Pulmonary artery endothelial cell (primary cell): ENCODE measurements around the gene PHYHIPL. TPM values are rescaled to one million over a fixed set of nuclear protein-coding genes. Genes with fewer than 3 reads are reported as not detected.
"Not testable (repeated sequence)": the region's sequence is repeated elsewhere in the genome, so short reads cannot be mapped to it uniquely, and the experiment has no call there.

ENCODE experiments used
- DNase-seq: peaks from one replicate; pipeline ENCODE4 v3.0.0-alpha.2; 2011; ENCODE audit warnings: low read depth, low spot score
- total RNA-seq: library from RNA; depleted of rRNA; stranded (reverse); fragments of >200 nt; gene quantifications from 2 replicates; pipeline ENCODE4 v1.2.3, GENCODE V29; 2014

The PHYHIPL gene
- total RNA-seq, 1 donor from 2014 or later, result not detected

DNA sequence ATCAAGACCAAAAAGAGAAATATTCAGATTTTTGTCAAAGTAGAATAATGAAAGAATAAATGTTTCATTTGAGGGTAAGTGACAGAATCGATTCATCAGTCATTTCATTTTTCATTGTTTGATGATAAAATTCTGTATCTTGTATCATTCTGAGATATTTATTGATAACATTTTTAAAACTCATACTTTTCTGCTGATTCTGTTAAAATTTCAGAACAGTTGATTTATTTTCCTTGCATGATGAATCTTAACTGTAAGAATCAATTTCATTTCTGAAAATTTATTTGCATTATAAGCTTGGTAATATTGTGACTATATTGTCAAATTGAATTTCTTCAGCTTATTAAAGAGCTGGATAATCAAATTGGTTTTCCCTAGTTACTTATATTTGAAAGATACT lies 13.9 kb downstream of the PHYHIPL start:
- DNase-seq, result no peak

DNA sequence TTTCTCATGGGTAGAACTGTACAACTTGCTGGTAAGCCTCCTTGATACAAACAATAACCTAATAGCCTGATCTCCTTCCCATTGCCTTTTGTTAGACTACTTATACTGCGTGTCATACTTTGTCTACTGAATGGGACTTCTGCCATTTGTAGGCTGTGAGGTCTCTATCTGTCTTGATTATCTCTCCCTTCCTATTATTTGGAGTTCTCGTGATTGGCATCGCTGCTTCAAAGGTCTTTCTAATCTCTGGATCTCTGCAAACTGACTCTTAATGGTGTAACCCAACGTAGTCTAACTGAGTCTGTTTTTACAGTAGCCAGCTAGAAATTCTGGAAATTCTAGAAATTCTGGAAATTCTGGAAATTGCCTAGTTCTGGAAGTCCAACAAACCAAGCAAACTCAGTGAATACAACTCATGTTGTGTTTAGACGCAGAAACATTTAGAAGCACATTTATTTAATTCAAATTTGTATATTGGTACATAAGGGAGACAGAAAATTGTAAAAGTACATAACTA lies 29.8 kb downstream of the PHYHIPL start:
- DNase-seq, result no peak

DNA sequence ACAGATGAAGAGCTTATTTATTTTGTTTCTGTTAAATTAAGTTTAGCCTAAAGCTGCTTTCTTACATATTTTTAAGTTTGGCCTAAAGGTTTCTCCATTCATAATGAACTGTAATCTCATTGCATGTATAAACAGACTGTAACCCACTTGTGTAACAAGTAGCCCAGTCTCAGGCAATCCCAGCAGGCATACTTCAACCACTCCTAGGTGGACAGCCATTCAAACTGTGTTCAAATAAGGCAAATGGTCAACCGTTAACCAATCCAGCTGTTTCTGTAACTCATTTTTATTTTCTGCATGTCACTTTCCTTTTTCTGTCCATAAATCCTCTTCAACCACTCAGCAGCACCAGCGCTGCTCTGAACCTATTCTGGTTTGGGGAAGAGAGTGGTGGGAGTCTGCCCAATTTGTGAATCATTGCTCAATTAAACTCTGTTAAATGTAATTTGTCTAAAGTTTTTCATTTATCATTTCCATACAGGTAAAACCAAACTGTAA lies 35.9 kb downstream of the PHYHIPL start:
- DNase-seq, result no peak

DNA sequence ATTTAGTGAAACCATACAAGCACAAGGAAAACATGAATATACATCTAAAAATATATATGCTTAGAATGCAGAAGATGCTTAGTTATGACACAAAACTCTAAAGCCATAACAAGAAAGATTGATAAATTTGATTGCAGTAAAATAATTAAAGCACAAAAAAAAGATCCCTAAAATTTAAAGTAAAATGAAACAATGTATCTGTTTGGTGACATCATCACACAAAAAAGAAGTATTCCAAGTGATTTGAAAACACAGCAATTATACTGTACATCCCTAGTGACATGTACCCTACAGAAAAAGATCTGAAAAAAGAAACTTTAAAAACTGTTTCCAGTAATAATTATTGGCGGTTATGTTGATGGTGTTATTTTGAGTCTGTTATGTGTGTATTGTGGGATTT lies 37.7 kb downstream of the PHYHIPL start:
- DNase-seq, result no peak

DNA sequence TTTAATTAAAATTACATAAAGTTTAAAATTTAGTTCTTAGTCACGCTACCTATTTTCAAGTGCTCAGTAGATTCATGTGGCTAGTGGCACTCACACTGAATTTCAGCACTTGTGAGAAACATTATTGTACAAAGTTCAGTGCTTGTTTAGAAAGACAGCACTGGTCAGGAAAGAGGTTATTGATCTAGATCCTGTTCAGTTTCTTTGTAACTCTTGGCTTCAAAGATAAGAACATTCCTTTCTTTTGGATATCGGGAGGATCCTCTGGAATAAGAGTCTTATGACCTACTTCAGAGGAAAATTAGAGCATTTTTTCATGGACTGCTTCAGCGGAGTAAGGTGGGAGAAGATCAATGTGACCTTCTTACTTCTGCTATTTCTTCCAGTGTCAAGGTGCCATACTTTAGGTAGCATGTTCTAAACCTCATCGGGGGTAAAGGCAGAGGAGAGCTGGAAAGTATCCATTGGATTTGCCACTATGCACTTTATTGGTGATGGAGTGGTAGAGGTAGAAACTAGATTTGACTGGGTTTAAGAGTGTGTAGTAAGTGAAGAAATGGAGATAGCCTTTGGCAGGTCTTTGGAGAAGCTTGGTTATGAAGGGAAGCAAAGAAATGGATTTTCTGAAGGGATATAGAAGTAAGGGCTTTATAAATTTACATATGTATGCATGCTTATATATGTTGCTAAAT lies 39.9 kb downstream of the PHYHIPL start:
- DNase-seq, result no peak

DNA sequence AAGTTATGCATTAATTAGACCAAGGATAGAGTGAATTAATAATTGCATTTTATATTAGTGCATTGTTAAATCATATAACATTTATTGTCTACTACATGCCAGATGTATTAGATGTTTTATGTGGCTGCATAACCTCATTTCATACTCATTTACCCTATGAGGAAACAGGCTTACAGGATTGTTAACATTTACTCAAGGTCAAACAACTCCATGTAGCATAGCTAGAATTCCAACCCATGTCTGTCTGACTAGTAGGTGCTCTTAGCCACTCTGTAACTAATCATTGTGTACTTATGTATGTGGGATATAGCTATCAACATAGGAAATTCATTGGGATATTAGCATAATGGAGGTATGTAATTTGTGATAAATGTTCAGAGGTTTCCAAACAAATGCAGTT lies 46.3 kb downstream of the PHYHIPL start:
- DNase-seq, result no peak

DNA sequence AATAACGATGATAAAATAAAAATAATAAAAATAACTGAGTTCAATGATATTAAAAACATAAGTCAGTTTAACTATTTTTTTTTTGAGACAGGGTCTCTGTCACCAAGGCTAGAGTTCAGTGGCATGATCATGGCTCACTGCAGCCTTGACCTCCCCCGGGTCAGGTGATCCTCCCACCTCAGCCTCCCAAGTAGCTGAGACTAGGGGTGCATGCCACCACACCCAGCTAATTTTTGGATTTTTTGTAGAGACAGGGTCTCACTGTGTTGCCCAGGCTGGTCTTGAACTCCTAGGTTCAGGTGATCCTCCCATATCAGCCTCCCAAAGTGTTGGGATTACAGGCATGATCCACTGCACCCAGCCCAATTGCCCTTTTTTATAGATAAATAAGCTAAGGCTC lies 47.2 kb downstream of the PHYHIPL start:
- not testable (repeated sequence) for DNase-seq

DNA sequence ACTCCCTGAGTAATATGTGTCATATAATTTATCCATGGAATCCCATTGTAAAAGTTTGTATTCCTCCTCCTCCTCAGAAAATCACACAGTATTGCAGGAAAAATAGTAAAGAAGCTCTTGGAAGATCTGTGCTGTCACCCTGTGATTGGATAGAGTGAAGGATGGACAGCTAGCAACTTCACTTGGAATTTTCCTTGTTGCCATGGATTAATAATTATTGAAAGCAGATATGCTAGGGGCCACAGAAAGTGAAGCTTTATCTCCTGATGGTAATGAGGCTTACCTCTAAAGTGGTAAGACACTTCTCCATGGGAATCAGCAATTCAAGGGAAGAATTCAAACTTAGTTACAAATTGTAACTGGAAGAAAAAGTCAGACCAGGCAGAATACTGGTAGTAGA lies 48.8 kb downstream of the PHYHIPL start:
- no peak for DNase-seq

DNA sequence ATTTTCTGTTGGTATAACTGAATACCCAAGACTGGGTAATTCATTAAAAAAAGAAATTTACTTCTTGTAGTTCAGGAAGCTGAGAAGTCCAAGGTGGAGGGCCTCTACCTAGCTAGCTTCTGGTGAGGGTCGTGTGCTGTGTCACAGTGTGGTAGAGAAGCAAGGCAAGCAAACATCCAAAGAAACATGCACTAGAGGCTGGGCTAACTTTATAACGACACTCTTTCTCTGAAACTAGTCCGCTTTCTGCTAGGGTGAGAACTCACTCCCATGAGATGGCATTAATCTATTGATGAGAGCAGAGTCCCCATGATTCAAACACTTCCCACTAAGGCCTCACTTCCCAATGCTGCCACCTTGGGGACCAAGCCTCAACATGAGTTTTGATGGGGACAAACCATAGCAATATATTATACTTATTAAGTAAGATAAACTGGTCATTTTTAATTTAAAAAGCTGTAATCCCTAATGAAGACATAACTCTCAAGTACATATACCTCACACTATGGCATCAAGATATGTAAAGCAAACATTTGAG lies 50.8 kb downstream of the PHYHIPL start:
- DNase-seq, result no peak

DNA sequence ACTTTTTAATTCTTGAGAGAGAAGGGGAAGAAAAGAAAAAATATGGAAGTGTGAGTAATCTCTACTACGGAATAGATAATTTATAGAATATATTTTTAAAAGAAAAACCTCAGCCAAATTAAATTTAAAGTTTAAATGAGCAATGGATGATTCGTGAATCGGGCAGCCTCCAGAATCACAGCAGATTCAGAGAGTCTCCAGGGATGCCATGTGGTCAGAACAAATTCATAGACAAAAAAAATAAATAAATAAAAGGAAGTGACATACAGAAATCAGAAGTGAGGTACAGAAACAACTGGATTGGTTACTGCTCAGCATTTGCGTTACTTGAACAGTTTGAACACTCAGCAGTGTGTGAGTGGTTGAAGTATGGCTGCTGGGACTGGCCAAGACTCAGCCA lies 53.0 kb downstream of the PHYHIPL start:
- DNase-seq, result no peak

DNA sequence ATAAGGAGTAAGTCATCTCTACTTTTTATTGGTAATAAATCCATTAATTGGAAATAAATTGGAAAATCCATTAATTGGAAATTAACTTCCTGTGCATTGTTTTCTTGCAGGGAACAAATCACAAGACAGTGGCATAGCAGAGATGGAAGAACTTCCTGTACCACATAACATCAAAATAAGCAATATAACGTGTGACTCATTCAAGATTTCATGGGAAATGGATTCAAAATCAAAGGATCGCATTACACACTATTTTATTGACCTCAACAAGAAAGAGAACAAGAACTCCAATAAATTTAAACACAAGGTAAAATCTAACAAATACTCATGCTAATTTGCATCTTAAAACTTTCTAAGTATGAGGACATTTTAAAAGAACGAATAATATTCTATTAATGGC lies 57.8 kb downstream of the PHYHIPL start:
- DNase-seq, result no peak

DNA sequence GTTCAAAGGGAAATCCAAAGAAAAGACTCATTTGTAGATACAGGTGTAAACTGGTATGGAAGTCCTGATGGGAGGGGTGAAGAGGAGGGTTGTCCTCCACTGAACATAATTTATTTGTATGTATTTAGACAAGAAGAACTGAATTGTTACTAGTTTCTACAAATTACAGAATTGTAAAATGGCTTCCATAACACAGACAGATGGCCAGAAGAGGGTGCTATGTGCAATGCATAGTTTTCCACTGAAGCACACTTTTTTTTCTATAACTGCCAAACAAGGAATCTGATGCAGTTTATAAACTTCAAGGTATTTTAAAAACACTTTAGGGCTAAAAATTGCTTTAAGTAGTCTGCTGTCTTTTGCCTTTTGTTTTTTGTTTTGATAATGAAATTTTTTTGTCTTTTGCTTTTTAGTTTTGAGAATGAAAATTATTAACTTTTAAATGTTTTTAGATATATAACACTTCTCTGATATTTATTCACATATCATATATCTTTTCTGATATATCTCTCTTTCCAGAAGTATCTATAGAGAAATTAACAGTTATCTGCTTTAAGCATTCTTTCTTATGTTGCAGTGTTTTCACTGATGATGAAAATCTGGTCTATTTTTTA lies 58.5 kb downstream of the PHYHIPL start:
- no peak for DNase-seq

DNA sequence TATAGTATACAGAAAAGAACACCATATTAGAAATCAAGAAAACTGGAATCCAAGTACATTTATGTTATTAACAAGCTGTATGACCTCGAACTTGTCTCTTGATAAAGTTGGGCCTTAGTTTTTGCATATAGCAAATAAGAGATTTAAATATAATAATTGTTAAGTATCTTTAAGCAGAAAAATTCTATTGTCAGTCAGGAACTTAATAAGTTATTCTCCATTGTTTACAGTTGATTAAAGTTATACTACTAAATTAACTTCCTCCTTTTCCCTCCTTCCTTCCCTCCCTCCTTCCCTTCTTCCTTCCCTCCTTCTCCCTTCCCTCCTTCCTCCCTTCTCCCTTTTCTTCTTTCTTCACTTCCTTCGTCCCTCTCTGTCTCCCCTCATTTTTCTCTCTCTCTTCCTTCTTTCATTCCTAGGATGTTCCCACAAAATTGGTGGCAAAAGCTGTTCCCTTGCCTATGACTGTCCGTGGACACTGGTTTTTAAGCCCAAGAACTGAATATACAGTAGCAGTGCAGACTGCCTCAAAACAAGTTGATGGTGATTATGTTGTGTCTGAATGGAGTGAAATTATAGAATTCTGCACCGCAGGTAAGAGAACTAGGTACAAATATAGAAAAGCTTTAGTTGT lies 59.7 kb downstream of the PHYHIPL start:
- no peak for DNase-seq

DNA sequence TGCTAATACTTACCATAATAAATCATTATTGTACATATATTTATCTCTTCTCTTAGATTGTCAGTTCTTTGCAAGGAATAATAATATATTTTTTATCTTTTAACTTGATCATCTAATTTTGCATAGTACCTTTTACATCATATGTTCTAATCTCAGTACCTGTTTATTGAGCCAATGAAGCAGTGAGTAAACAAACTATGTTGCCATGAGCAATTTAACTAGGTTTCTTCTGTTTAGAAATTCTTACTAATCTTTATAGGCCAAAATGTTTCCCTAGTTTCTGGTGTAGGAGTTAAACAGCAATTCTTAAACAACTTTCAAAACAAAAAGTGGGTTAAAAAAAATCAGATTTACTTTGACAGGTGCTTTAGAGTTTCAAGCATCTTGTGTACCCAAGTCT lies 61.3 kb downstream of the PHYHIPL start:
- DNase-seq, result no peak

DNA sequence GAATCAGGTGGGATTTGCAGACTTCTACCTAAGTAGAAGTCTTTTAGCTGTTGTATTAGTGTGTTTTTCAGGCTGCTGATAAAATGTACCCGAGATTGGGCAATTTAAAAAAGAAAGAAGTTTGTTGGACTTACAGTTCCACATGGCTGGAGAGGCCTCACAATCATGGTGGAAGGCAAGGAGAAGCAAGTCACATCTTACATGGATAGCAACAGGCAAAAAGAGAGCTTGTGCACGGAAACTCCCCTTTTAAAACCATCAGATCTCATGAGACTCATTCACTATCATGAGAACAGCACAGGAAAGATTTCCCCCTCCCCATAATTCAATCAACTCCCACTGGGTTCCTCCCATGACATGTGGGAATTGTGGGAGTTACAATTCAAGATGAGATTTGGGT lies 62.7 kb downstream of the PHYHIPL start:
- DNase-seq, result not testable (repeated sequence)

DNA sequence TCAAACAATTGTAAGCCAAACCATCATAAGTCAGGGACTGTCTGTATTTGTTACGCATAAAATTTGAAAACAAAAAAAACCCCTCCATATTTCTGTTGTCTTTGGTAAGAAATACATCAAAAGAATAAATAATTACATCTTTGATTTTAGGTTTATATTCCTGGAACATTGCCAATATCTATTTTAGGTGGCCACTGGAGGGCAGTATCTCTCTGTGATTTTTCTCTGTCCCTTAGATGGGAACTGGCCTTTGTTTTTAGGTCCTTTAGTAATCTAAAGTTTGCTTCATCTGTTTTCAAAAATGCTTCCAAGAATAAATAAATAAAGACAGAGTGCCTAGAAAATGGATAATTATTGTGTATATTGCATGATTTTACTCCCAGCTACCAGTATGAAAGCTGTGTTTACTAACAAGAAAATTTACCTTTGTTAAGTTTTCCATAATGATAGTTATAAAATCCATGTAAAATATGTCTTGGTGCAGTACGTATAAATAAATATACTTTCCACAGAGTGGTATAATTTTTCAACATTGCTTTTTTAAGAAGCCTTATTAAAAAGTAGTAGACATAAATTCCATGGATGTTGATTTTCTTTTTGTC lies 64.2 kb downstream of the PHYHIPL start:
- DNase-seq, result peak; percentile 1

DNA sequence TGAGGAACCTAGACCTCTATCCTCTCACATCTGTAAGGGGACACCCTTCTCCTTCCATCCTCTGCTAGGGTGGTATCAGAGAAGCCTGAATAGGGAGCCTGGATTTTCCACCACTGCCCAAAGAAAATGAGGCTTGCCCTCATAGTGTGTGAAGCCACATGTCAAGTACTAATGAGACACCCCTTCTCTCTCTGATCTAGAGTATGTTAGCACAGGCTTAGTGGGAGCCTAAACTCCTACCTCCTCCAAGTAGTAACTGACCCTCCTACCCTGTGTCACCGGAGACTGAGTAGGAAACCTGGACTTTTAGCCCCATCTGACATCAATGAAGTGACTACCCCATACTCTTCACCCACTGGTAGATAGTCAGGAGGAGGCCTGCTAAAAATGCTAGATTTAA lies 65.6 kb downstream of the PHYHIPL start:
- no peak for DNase-seq

DNA sequence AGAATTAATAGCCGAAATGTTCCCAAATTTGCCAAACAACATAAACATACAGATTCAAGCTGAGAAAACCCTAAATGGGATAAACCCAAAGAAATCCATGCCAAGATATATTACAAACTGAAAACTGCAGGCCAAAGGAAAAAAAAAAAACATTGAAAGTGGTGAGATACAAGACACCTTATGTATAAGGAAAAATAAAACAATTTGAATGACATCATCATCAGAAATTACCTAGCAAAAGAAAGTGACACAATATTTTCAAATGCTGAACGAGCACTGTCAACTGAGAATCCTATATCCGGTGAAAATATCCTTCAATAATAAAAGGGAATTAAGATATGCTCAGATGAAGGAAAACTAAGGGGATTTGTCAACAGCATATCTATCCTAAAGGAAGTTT lies 66.5 kb downstream of the PHYHIPL start:
- DNase-seq, result no peak

DNA sequence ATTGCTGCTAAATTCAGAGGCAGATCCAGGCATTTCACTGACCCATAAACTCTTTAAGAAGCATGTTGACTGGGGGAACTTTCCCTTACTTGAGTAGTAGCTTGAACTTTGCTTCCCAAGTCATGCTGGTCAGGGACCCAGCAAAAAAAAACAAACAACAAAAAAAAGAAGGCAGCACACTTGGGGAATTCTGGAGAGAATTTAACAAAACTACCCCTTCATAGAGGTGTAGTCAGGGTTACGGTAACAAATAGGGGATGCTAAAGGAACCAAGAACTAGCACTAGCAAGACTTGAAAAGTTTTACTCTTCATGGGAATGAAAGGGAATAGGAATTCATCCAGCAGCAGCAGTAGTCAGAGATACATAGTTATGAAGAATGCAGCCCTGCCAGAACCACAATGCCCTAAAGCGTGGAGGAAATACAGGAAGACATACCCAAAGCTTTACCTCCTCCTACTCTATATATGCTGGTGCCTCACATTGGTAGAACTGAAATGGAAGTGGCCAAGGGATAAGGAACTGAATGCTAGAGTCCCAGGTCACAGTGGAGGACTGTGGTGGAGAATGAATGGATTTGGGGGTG lies 67.3 kb downstream of the PHYHIPL start:
- DNase-seq, result no peak

DNA sequence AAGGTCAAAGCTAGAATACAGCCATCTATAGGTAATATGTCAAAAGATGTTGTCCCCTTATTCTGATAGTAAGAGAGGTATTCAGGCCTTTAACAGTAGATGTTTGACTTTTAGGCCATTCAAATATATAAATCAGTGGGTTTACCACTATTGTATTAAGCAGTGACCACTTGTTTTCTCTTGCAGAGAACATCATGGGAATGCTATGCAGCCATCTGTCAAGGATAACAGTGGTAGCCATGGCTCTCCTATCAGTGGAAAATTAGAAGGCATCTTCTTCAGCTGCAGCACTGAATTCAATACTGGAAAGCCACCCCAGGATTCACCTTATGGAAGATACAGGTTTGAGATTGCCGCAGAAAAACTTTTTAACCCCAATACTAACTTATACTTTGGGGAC lies 68.4 kb downstream of the PHYHIPL start:
- no peak for DNase-seq

DNA sequence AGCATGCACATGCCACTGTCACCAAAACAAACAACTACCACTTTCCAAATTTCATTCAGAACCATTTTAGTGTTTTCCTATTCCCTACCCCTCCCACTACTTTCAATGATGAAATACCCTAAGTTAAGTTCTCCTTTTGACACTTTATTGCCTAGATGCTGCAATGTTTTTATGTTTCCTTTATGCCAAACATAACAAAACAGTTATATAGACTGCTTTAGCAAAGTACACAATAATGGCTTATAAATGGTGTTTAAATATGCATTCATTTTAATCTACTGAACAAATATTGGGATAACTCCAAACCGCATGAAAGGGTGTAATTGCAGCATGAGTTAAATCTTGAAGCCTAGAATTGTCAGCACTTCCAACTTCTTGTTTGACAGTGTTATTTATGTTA lies 69.2 kb downstream of the PHYHIPL start:
- DNase-seq, result no peak

DNA sequence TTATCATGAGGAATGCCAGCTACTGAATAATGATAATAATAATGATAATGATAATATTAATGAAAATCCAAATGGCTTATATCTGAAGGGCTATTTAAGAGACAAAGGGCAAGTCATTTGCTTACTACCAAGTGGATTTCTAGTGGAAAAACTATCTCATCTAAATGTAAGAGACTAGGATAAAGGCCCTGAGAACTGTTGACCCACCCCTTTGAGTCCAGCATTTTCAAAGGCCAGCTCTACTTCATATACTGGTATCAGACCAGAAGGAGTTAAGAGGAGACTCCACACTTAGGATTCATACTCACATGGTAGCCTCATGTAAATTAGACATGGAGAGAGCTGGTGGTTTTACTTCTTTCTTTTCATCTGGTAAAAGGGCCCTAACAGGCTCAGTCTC lies 76.0 kb downstream of the PHYHIPL start:
- DNase-seq, result no peak
